PC-9 (cell line): ENCODE results near the gene JAG2. TPM values are rescaled to one million over a fixed set of nuclear protein-coding genes. Genes with fewer than 3 reads are reported as not detected.

Experiments
- BruUV-seq: library from RNA; stranded (reverse); fragments of 400-500 nt; replicated peaks from 2 replicates; lab custom pipeline; 2021; lab: Mats Ljungman, UMichigan
- CTCF ChIA-PET: fragments of 300-600 bp; sonication (Branson Sonifier 250); formaldehyde crosslinking; loops from one replicate; lab custom pipeline; 2022; ENCODE audit warnings: antibody characterized with exemption; lab: Charles Lee
- POLR2A ChIA-PET: fragments of 300-600 bp; sonication (Branson Sonifier 250); formaldehyde crosslinking; loops from one replicate; lab custom pipeline; 2022; ENCODE audit warnings: antibody characterized with exemption; ENCODE audit not compliant: unreplicated experiment; lab: Charles Lee
- DNase-seq, 2 experiments: peaks; one replicate each; pipeline versions ENCODE4 v3.0.0 to v3.0.0-alpha.2; 2015 to 2022; ENCODE audit warnings: mixed read lengths in 1 of 2
- H2AFZ ChIP-seq: fragments of 200-600 bp; sonication (generic); 2 replicates; pipeline ENCODE4 v1.8.1; 2017; ENCODE audit warnings: antibody characterized with exemption
- H3F3A ChIP-seq: fragments of 200-600 bp; sonication (generic); 2 replicates; pipeline ENCODE4 v1.8.1; 2017; ENCODE audit warnings: antibody characterized with exemption, mild to moderate bottlenecking, low read depth; ENCODE audit not compliant: insufficient read depth
- H3K27ac ChIP-seq: fragments of 200-600 bp; sonication (generic); 2 replicates; pipeline ENCODE4 v1.6.1; 2016; ENCODE audit warnings: mixed run types
- H3K27me3 ChIP-seq: fragments of 200-600 bp; sonication (generic); 2 replicates; pipeline ENCODE4 v1.6.1; 2016; ENCODE audit warnings: low read depth, mixed run types; ENCODE audit not compliant: insufficient read depth
- H3K36me3 ChIP-seq: fragments of 200-600 bp; sonication (generic); 2 replicates; pipeline ENCODE4 v1.6.1; 2016; ENCODE audit warnings: low read depth, mixed run types
- H3K4me1 ChIP-seq: fragments of 200-600 bp; sonication (generic); replicated peaks from 2 replicates; pipeline ENCODE4 v1.6.1; 2016; ENCODE audit warnings: mixed run types; ENCODE audit not compliant: insufficient read depth
- H3K4me2 ChIP-seq: fragments of 200-600 bp; sonication (generic); 2 replicates; pipeline ENCODE4 v1.6.1; 2017; ENCODE audit warnings: mixed run types
- H3K4me3 ChIP-seq: fragments of 200-600 bp; sonication (generic); 2 replicates; pipeline ENCODE4 v1.6.1; 2016; ENCODE audit warnings: mixed run types
- H3K79me2 ChIP-seq: fragments of 200-600 bp; sonication (generic); 2 replicates; pipeline ENCODE4 v1.6.1; 2017; ENCODE audit warnings: low read depth, mixed run types
- H3K9me2 ChIP-seq: fragments of 200-600 bp; sonication (generic); 2 replicates; pipeline ENCODE4 v1.8.1; 2017; ENCODE audit warnings: mild to moderate bottlenecking; ENCODE audit not compliant: insufficient read depth
- H3K9me3 ChIP-seq: fragments of 200-600 bp; sonication (generic); 2 replicates; pipeline ENCODE4 v1.8.1; 2016; ENCODE audit warnings: low read depth; ENCODE audit not compliant: insufficient read depth
- H4K20me1 ChIP-seq: fragments of 200-600 bp; sonication (generic); 2 replicates; pipeline ENCODE4 v1.8.1; 2017; ENCODE audit not compliant: insufficient read depth
- CTCF ChIP-seq: fragments of 200-600 bp; sonication (generic); conservative IDR thresholded peaks from 2 replicates; pipeline ENCODE4 v1.6.1; 2017; ENCODE audit warnings: mixed run types, antibody characterized with exemption, mild to moderate bottlenecking, moderate library complexity
- EZH2 ChIP-seq: fragments of 200-600 bp; sonication (generic); IDR thresholded peaks from 2 replicates; pipeline ENCODE4 v1.8.0; 2017; ENCODE audit warnings: antibody characterized with exemption, low read depth
- intact Hi-C: fragments of 100-400 bp; cut with micrococcal nuclease; formaldehyde crosslinking; loops from one replicate; pipeline ENCODE4 v1.10.0; 2022; ENCODE audit not compliant: unreplicated experiment
- total RNA-seq: library from RNA; stranded (reverse); gene quantifications from 2 replicates; pipeline ENCODE4 v1.2.3, GENCODE V29; 2021

The JAG2 gene
- total RNA-seq, 1 experiment from 2014 or later: 17.8 TPM

- intact Hi-C loops: no loop called here
- Histone ChIP-seq H3K4me1 (no peaks in the 10 kb centered on the region), H3K9me3 (no peaks in the 10 kb centered on the region), H3K36me3 (no peaks in the 10 kb centered on the region), H3K79me2 (no peaks in the 10 kb centered on the region), H3K27me3 (no peaks in the 10 kb centered on the region), H3K4me3 (no peak overlapping the region), H2AFZ (no peak overlapping the region), H4K20me1 (no peaks in the 10 kb centered on the region; the same call in 1 of the 2 replicates), H3K9me2 (no peaks in the 10 kb centered on the region), H3K27ac (no peak overlapping the region), H3K4me2 (no peak overlapping the region), H3F3A (no peaks in the 10 kb centered on the region)
- CTCF ChIA-PET: no interaction called here
- POLR2A ChIA-PET: interaction anchor here (0.5 kb wide), 1 partner anchor 115 kb away, joined by 3 read pairs; no protein-coding TSS in a partner anchor
- TF ChIP-seq EZH2 (no peak), CTCF (no peak)
- DNase-seq: no peak
- no TSS peak for BruUV-seq
Observed at GRCh38 chr14:105212541-105213300, 44.1 kb upstream of the JAG2 start.

- Histone ChIP-seq H3K9me3 (no peaks in the 10 kb centered on the region), H3K4me1 (no peaks in the 10 kb centered on the region), H3K4me3 (no peak overlapping the region), H3K27me3 (no peaks in the 10 kb centered on the region), H3K9me2 (no peaks in the 10 kb centered on the region), H3K4me2 (no peak overlapping the region), H4K20me1 (no peaks in the 10 kb centered on the region; the same call in 1 of the 2 replicates), H3K36me3 (no peaks in the 10 kb centered on the region), H3K27ac (no peak overlapping the region), H3F3A (no peaks in the 10 kb centered on the region), H3K79me2 (no peaks in the 10 kb centered on the region), H2AFZ (no peak overlapping the region)
- CTCF ChIA-PET: no interaction called here
- no TSS peak for BruUV-seq
- no peak for DNase-seq
- intact Hi-C loops: no loop called here
- TF ChIP-seq CTCF: no peak
- no peak for TF ChIP-seq EZH2
- POLR2A ChIA-PET: no interaction called here
Observed at GRCh38 chr14:105211758-105212089, 43.1 kb upstream of the JAG2 start.

- Histone ChIP-seq H3K4me2 (no peak overlapping the region), H4K20me1 (no peaks in the 10 kb centered on the region; the same call in 1 of the 2 replicates), H3K9me3 (no peaks in the 10 kb centered on the region), H3F3A (no peaks in the 10 kb centered on the region), H3K27me3 (no peaks in the 10 kb centered on the region), H3K36me3 (no peaks in the 10 kb centered on the region), H3K9me2 (no peaks in the 10 kb centered on the region), H2AFZ (no peak overlapping the region), H3K27ac (no peak overlapping the region), H3K4me1 (no peaks in the 10 kb centered on the region), H3K4me3 (no peak overlapping the region), H3K79me2 (no peaks in the 10 kb centered on the region)
- TF ChIP-seq EZH2 (no peak), CTCF (no peak)
- no TSS peak for BruUV-seq
- intact Hi-C loops: no loop called here
- no peak for DNase-seq
- POLR2A ChIA-PET: no interaction called here
- CTCF ChIA-PET: no interaction called here
Observed at GRCh38 chr14:105211086-105211757, 42.6 kb upstream of the JAG2 start.
